Measurements from ENCODE around the gene C3orf20.

Gene C3orf20

DNA sequence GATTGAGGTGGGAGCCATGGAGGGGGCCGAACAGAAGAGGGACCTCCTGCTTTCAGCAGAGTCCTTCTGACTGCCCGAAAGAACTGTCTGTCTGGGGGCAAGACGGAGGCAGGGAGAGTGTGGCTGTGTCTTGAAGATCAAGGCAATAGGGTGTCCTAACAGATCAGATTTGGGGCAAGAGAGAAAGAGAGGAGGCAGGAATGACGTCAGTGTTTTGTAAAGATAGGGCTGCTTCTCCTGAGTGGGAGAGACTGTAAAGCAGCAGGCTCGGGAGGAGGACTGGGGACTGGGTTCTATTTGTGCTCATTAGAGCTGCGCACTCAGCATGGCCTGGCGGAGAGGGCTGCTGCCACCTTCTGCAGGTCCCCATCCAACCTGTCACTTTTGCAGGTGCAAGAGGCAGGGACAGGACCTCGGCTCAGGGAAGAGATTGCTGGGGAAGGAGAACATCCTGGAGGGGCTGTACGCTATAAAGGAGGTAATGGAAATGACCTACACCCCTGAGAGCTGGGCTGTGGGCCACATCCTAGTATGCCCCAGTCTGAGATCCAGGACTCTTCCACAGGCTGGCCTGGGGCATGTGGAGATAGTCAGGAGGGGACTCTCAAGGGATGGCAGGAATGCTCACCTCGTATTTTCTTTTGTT lies 114.8 kb downstream of the C3orf20 start:
- CTCF ChIA-PET = interaction anchor here (1.1 to 8.1 kb wide), 3 partner anchors 123 to 132 kb away, joined by 8 to 80 read pairs (median 8); no protein-coding TSS in a partner anchor

GRCh38 chr3:14791343-14791945 lies 116.5 kb downstream of the C3orf20 start:
- Mint-ChIP-seq H3K36me3 (no peaks in the 10 kb centered on the region), H3K4me3 (no peak overlapping the region), H3K9me3 (no peaks in the 10 kb centered on the region), H3K4me1 (peaks cover 9% of the 10 kb centered on the region), H3K27ac (no peak overlapping the region), H3K27me3 (peaks cover 72% of the 10 kb centered on the region)
- peak; percentile 85 for DNase-seq
- CTCF ChIA-PET = interaction anchor here (0.7 to 8.1 kb wide), 6 partner anchors 28 to 138 kb away, joined by 3 to 80 read pairs (median 4); no protein-coding TSS in a partner anchor

More for the DNA sequence above, 114.8 kb downstream of the C3orf20 start:
- no peak overlapping the region for H3K27ac Mint-ChIP-seq
- no peaks in the 10 kb centered on the region for H3K36me3 Mint-ChIP-seq
- DNase-seq = no peak
- H3K9me3 Mint-ChIP-seq = no peaks in the 10 kb centered on the region
- H3K4me3 Mint-ChIP-seq = no peak overlapping the region
- H3K4me1 Mint-ChIP-seq = peaks cover 9% of the 10 kb centered on the region
- peaks cover 71% of the 10 kb centered on the region for H3K27me3 Mint-ChIP-seq

GRCh38 chr3:14792691-14793121 lies 117.8 kb downstream of the C3orf20 start:
- Mint-ChIP-seq H3K9me3 (no peaks in the 10 kb centered on the region), H3K27me3 (peaks cover 72% of the 10 kb centered on the region), H3K4me1 (peaks cover 9% of the 10 kb centered on the region), H3K36me3 (no peaks in the 10 kb centered on the region), H3K4me3 (no peak overlapping the region), H3K27ac (no peak overlapping the region)
- CTCF ChIA-PET = interaction anchor here (0.8 to 8.1 kb wide), 4 partner anchors 8 to 130 kb away, joined by 3 to 80 read pairs (median 6); no protein-coding TSS in a partner anchor
- DNase-seq = no peak

GRCh38 chr3:14793126-14793857 lies 118.4 kb downstream of the C3orf20 start:
- peaks cover 72% of the 10 kb centered on the region for H3K27me3 Mint-ChIP-seq
- no peaks in the 10 kb centered on the region for H3K9me3 Mint-ChIP-seq
- no peak overlapping the region for H3K27ac Mint-ChIP-seq
- no peaks in the 10 kb centered on the region for H3K36me3 Mint-ChIP-seq
- no peak overlapping the region for H3K4me3 Mint-ChIP-seq
- DNase-seq = no peak
- CTCF ChIA-PET = interaction anchor here (0.8 to 8.1 kb wide), 4 partner anchors 9 to 129 kb away, joined by 3 to 80 read pairs (median 6); no protein-coding TSS in a partner anchor
- H3K4me1 Mint-ChIP-seq = peaks cover 9% of the 10 kb centered on the region

DNA sequence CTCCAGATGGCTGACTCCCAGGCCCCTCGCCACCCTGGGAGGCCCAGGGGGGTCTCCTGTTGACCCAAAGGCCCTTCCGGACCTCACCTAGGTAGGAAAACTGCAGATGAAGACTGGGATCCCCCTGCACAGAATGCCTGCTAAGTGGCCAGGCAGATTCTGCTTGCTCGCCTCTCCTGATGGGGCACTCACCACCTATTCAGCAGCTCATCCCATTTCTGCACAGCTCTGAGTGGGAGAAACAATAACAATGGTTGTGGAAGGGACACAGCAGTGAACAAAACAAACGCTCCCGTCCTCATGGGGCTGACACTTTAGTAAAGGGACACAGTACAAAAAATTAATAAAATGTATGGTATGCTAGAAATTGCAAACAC lies 118.9 kb downstream of the C3orf20 start:
- Mint-ChIP-seq H3K27ac (no peak overlapping the region), H3K36me3 (no peaks in the 10 kb centered on the region), H3K27me3 (peaks cover 73% of the 10 kb centered on the region), H3K4me3 (no peak overlapping the region), H3K4me1 (peaks cover 9% of the 10 kb centered on the region), H3K9me3 (no peaks in the 10 kb centered on the region)
- DNase-seq = no peak
- CTCF ChIA-PET = interaction anchor here (0.8 to 8.1 kb wide), 5 partner anchors 10 to 128 kb away, joined by 3 to 80 read pairs (median 5); no protein-coding TSS in a partner anchor

GRCh38 chr3:14794435-14794834 lies 119.5 kb downstream of the C3orf20 start:
- peaks cover 4% of the 10 kb centered on the region for H3K4me1 Mint-ChIP-seq
- DNase-seq = no peak
- no peaks in the 10 kb centered on the region for H3K36me3 Mint-ChIP-seq
- no peak overlapping the region for H3K4me3 Mint-ChIP-seq
- H3K27ac Mint-ChIP-seq = no peak overlapping the region
- CTCF ChIA-PET = interaction anchor here (0.9 to 8.1 kb wide), 4 partner anchors 10 to 128 kb away, joined by 3 to 80 read pairs (median 6); no protein-coding TSS in a partner anchor
- no peaks in the 10 kb centered on the region for H3K9me3 Mint-ChIP-seq
- peaks cover 70% of the 10 kb centered on the region for H3K27me3 Mint-ChIP-seq

DNA sequence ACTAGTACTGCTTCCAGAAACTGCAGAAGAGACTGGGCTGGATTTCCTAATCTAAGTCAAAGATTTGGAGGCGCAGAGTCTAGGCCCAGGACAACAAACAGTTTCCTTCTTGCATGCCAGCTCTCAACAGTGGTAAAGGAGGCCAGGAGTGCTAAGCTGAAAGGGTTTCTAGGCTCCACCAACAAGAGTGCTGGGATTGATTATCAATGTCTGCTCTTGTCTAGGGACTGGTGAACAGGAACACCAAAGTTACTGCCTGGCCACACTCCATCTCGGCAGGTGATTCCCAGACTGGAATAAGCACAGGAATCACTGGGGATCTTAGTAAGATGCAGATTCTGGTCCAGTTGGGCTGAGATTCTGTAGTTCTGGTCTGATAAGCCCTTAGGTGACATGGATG lies 121.1 kb downstream of the C3orf20 start:
- Mint-ChIP-seq H3K27ac (no peak overlapping the region), H3K9me3 (no peaks in the 10 kb centered on the region), H3K36me3 (no peaks in the 10 kb centered on the region), H3K4me3 (no peak overlapping the region), H3K4me1 (peaks cover 8% of the 10 kb centered on the region), H3K27me3 (peaks cover 69% of the 10 kb centered on the region)
- no peak for DNase-seq
- CTCF ChIA-PET = interaction anchor here (1.1 to 1.2 kb wide), 2 partner anchors 117 to 120 kb away, joined by 3 read pairs; no protein-coding TSS in a partner anchor

- H3K27me3 Mint-ChIP-seq = peaks cover 68% of the 10 kb centered on the region
- CTCF ChIA-PET = interaction anchor here (1.2 kb wide), 1 partner anchor 116 kb away, joined by 3 read pairs; no protein-coding TSS in a partner anchor
- H3K27ac Mint-ChIP-seq = no peak overlapping the region
- no peak overlapping the region for H3K4me3 Mint-ChIP-seq
- no peaks in the 10 kb centered on the region for H3K36me3 Mint-ChIP-seq
- peaks cover 3% of the 10 kb centered on the region for H3K4me1 Mint-ChIP-seq
- H3K9me3 Mint-ChIP-seq = no peaks in the 10 kb centered on the region
- no peak for DNase-seq
Measured at GRCh38 chr3:14796403-14797077, 121.6 kb downstream of the C3orf20 start.

DNA sequence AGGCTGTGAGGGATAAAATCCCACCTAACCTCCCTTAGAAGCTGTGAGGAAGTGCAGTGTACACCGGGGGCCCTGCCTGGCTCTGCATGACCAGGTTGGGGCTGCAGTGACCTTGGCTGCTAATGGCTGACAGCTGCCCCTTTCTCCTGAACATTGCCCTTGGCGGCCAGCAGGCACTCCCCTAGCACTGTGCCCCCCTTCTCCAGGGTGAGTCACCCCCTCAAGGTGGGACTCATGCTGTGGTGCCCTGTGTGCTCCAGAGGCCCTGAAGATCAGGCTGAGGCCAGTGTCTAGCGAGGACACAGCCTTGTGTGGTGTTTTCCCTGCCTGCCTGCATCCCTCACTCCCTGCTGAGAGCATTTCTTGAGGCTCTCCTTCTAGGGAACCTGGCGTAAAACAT lies 122.8 kb downstream of the C3orf20 start:
- Mint-ChIP-seq H3K4me1 (peaks cover 3% of the 10 kb centered on the region), H3K36me3 (no peaks in the 10 kb centered on the region)

GRCh38 chr3:14798231-14798630 lies 123.3 kb downstream of the C3orf20 start:
- Mint-ChIP-seq H3K27ac (no peak overlapping the region), H3K4me3 (no peak overlapping the region), H3K36me3 (no peaks in the 10 kb centered on the region), H3K4me1 (peaks cover 6% of the 10 kb centered on the region), H3K27me3 (peaks cover 77% of the 10 kb centered on the region), H3K9me3 (no peaks in the 10 kb centered on the region)
- DNase-seq = no peak
- CTCF ChIA-PET = interaction anchor here (1.3 kb wide), 1 partner anchor 123 kb away, joined by 5 read pairs; no protein-coding TSS in a partner anchor

More for the DNA sequence above, 122.8 kb downstream of the C3orf20 start:
- CTCF ChIA-PET = interaction anchor here (1.3 kb wide), 1 partner anchor 123 kb away, joined by 5 read pairs; no protein-coding TSS in a partner anchor
- no peak for DNase-seq
- no peaks in the 10 kb centered on the region for H3K9me3 Mint-ChIP-seq
- no peak overlapping the region for H3K27ac Mint-ChIP-seq
- H3K27me3 Mint-ChIP-seq = peaks cover 76% of the 10 kb centered on the region
- no peak overlapping the region for H3K4me3 Mint-ChIP-seq

GRCh38 chr3:14799146-14799545 lies 124.2 kb downstream of the C3orf20 start:
- DNase-seq = no peak
- Mint-ChIP-seq H3K27ac (no peak overlapping the region), H3K9me3 (no peaks in the 10 kb centered on the region), H3K36me3 (no peaks in the 10 kb centered on the region), H3K27me3 (peaks cover 78% of the 10 kb centered on the region), H3K4me1 (peaks cover 15% of the 10 kb centered on the region), H3K4me3 (no peak overlapping the region)
- CTCF ChIA-PET = interaction anchor here (1.3 kb wide), 1 partner anchor 122 kb away, joined by 5 read pairs; no protein-coding TSS in a partner anchor

GRCh38 chr3:14801031-14801430 lies 126.1 kb downstream of the C3orf20 start:
- peaks cover 86% of the 10 kb centered on the region for H3K27me3 Mint-ChIP-seq
- H3K9me3 Mint-ChIP-seq = no peaks in the 10 kb centered on the region
- H3K27ac Mint-ChIP-seq = no peak overlapping the region
- CTCF ChIA-PET = no interaction called here
- no peaks in the 10 kb centered on the region for H3K36me3 Mint-ChIP-seq
- peaks cover 31% of the 10 kb centered on the region for H3K4me1 Mint-ChIP-seq
- no peak for DNase-seq
- no peak overlapping the region for H3K4me3 Mint-ChIP-seq

GRCh38 chr3:14801668-14802380 lies 126.9 kb downstream of the C3orf20 start:
- peaks cover 82% of the 10 kb centered on the region for H3K27me3 Mint-ChIP-seq
- no peak for DNase-seq
- no peaks in the 10 kb centered on the region for H3K9me3 Mint-ChIP-seq
- peaks cover 39% of the 10 kb centered on the region for H3K4me1 Mint-ChIP-seq
- CTCF ChIA-PET = no interaction called here
- no peak overlapping the region for H3K27ac Mint-ChIP-seq
- H3K4me3 Mint-ChIP-seq = no peak overlapping the region
- no peaks in the 10 kb centered on the region for H3K36me3 Mint-ChIP-seq
